PFSK-1 (cell line): ENCODE results near the gene IFT74.

Experiments
- FOXP2 ChIP-seq: optimal IDR thresholded peaks from 2 replicates; pipeline ENCODE3; 2011; ENCODE audit warnings: borderline replicate concordance, control low read depth, inconsistent platforms; ENCODE audit not compliant: insufficient read depth; ENCODE audit errors: extremely low read length, extremely low read depth
- POLR2AphosphoS5 ChIP-seq: IDR thresholded peaks from 2 replicates; pipeline ENCODE4 v1.6.1; 2012; ENCODE audit warnings: low read depth, mild to moderate bottlenecking, control low read depth, low read length, moderate library complexity
- SIN3A ChIP-seq: IDR thresholded peaks from 2 replicates; pipeline ENCODE4 v1.6.1; 2012; ENCODE audit warnings: mild to moderate bottlenecking, low read length, moderate library complexity, borderline replicate concordance; ENCODE audit not compliant: insufficient read depth
- TAF1 ChIP-seq: IDR thresholded peaks from 2 replicates; pipeline ENCODE4 v1.6.1; 2012; ENCODE audit warnings: low read length, control low read depth, borderline replicate concordance; ENCODE audit not compliant: insufficient read depth
- TF ChIP-seq, protein P1 (sequence below), 2 experiments: IDR thresholded peaks; 2 replicates each; pipeline versions ENCODE4 v1.6.1 to v1.8.0; 2011 to 2012; ENCODE audit warnings: low read depth in 2 of 2, low read length in 2 of 2, control low read depth in 1 of 2, inconsistent platforms in 1 of 2, mild to moderate bottlenecking in 1 of 2, moderate library complexity in 1 of 2; ENCODE audit not compliant: insufficient read depth in 1 of 2

DNA sequence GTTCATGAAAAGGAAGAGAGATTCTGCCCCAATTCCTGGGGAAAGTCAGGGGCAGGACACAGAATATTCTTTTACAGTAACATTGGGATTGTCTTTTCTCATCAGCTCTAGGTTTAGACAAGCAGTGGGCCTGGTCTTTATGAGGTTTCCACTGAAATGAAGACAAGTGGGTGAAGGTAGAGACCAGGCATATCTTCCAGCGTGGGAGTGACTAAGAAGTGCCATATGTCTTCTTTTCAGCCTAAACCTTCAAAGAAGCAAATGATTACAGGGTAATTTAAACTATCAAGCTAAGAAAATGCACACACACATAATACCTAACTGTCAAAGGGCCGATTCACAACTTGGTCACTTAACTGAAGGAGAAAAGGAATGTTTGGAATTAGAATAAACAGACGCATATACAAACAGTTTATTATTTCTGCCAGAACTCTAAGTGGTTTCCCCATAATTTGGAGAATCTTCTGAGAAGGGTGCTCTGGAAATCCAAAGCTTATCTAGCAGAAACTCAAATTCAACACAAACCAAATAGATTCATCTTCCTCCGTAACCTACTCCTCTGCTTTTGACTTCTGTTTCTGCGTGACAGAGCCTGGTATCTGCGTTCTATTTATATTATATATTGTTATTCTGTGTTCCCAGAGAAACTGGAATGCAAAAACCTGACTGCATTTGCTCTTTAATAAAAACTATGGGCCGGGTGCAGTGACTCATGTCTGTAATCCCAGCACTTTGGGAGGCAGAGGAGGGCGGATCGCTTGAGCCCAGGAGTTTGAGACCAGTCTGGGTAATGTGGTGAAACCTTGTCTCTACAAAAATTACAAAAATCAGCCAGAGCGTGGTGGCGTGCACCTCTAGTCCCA lies 130.8 kb downstream of the IFT74 start:
- TF ChIP-seq POLR2AphosphoS5 (no peak), SIN3A (no peak), TAF1 (no peak), FOXP2 (no peak)
- TF ChIP-seq, protein P1, sequence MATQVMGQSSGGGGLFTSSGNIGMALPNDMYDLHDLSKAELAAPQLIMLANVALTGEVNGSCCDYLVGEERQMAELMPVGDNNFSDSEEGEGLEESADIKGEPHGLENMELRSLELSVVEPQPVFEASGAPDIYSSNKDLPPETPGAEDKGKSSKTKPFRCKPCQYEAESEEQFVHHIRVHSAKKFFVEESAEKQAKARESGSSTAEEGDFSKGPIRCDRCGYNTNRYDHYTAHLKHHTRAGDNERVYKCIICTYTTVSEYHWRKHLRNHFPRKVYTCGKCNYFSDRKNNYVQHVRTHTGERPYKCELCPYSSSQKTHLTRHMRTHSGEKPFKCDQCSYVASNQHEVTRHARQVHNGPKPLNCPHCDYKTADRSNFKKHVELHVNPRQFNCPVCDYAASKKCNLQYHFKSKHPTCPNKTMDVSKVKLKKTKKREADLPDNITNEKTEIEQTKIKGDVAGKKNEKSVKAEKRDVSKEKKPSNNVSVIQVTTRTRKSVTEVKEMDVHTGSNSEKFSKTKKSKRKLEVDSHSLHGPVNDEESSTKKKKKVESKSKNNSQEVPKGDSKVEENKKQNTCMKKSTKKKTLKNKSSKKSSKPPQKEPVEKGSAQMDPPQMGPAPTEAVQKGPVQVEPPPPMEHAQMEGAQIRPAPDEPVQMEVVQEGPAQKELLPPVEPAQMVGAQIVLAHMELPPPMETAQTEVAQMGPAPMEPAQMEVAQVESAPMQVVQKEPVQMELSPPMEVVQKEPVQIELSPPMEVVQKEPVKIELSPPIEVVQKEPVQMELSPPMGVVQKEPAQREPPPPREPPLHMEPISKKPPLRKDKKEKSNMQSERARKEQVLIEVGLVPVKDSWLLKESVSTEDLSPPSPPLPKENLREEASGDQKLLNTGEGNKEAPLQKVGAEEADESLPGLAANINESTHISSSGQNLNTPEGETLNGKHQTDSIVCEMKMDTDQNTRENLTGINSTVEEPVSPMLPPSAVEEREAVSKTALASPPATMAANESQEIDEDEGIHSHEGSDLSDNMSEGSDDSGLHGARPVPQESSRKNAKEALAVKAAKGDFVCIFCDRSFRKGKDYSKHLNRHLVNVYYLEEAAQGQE (IDR thresholded peaks at IDR 0.05; ENCODE audit: insufficient read depth in 1 of 2, low read depth in 2 of 2, low read length in 2 of 2): no peak
